Activated CD4-positive, alpha-beta T cell treated with anti-CD3 and anti-CD28 coated beads, Interleukin-10, Interleukin-2, amounts not matched to agents 100 ng/mL and 50 ng/mL, durations not matched to agents 16 hours and 8 hours (primary cell): ENCODE data around the gene SARDH.
A peak's percentile ranks its signal among the peaks of the same experiment; 100 is the strongest.

Experiments used
- DNase-seq: peaks from one replicate; pipeline ENCODE4 v3.0.0-alpha.2; 2020

Gene SARDH

GRCh38 chr9:133621725-133622267, 116.4 kb downstream of the SARDH start:
- DNase-seq: no peak

GRCh38 chr9:133619791-133620190, 118.4 kb downstream of the SARDH start:
- DNase-seq: peak; percentile 38

GRCh38 chr9:133618726-133619125, 119.4 kb downstream of the SARDH start:
- DNase-seq: no peak

- no peak for DNase-seq
Measured at GRCh38 chr9:133616643-133617405, 121.3 kb downstream of the SARDH start.

- no peak for DNase-seq
Measured at GRCh38 chr9:133615606-133616188, 122.5 kb downstream of the SARDH start.

- DNase-seq: no peak
Measured at GRCh38 chr9:133615186-133615585, 123.0 kb downstream of the SARDH start.

GRCh38 chr9:133614678-133615077, 123.5 kb downstream of the SARDH start:
- DNase-seq: no peak

GRCh38 chr9:133614056-133614455, 124.1 kb downstream of the SARDH start:
- no peak for DNase-seq
